Left kidney (tissue), 1 donor: ENCODE results near the gene NRL. TPM values are rescaled to one million over a fixed set of nuclear protein-coding genes. Genes with fewer than 3 reads are reported as not detected.

Experiments
- polyA plus RNA-seq: library from polyadenylated mRNA; unstranded; fragments of 120-200 nt; gene quantifications from one replicate; pipeline ENCODE4 v1.2.1, GENCODE V29; 2013; ENCODE audit not compliant: insufficient read length

The NRL gene
- polyA plus RNA-seq, 1 donor, result 2.6 TPM

Other genes starting within 250 kb of the NRL start
- 43.3 TPM for gene DHRS4, start 161.2 kb downstream of the NRL start, polyA plus RNA-seq
- gene DHRS4L2, start 126.0 kb downstream of the NRL start, polyA plus RNA-seq, result 39.6 TPM
- gene CARMIL3, start 62.9 kb downstream of the NRL start, polyA plus RNA-seq, result 2.4 TPM
- gene CPNE6, start 43.4 kb downstream of the NRL start, polyA plus RNA-seq, result 0.18 TPM
- 35.8 TPM for gene PCK2, start 20.6 kb downstream of the NRL start, polyA plus RNA-seq
- gene DCAF11, start 172 bp downstream of the NRL start, polyA plus RNA-seq, result 75.4 TPM
- 1.1 TPM for gene FITM1, start 15.7 kb upstream of the NRL start, polyA plus RNA-seq
- gene PSME1, start 21.2 kb upstream of the NRL start, polyA plus RNA-seq, result 191 TPM
- gene EMC9, start 26.6 kb upstream of the NRL start, polyA plus RNA-seq, result 19.2 TPM
- gene PSME2, start 31.7 kb upstream of the NRL start, polyA plus RNA-seq, result 158 TPM
- 57.5 TPM for gene RNF31, start 32.5 kb upstream of the NRL start, polyA plus RNA-seq
- 64.5 TPM for gene IRF9, start 46.3 kb upstream of the NRL start, polyA plus RNA-seq
- 88.7 TPM for gene REC8, start 57.1 kb upstream of the NRL start, polyA plus RNA-seq
- gene IPO4, start 73.9 kb upstream of the NRL start, polyA plus RNA-seq, result 35.6 TPM
- gene TM9SF1, start 80.5 kb upstream of the NRL start, polyA plus RNA-seq, result 39.7 TPM
- gene TSSK4, start 90.7 kb upstream of the NRL start, polyA plus RNA-seq, result 13.3 TPM
- gene CHMP4A, start 98.5 kb upstream of the NRL start, polyA plus RNA-seq, result 63.7 TPM
- gene MDP1, start 101.1 kb upstream of the NRL start, polyA plus RNA-seq, result 8.4 TPM
- gene NEDD8, start 117.4 kb upstream of the NRL start, polyA plus RNA-seq, result 231 TPM
- 121 TPM for gene GMPR2, start 118.0 kb upstream of the NRL start, polyA plus RNA-seq
- gene TINF2, start 127.7 kb upstream of the NRL start, polyA plus RNA-seq, result 62.4 TPM
- gene TGM1, start 148.2 kb upstream of the NRL start, polyA plus RNA-seq, result 2.3 TPM
- 18.8 TPM for gene RABGGTA, start 156.6 kb upstream of the NRL start, polyA plus RNA-seq
- gene DHRS1, start 184.8 kb upstream of the NRL start, polyA plus RNA-seq, result 48.9 TPM
- gene NOP9, start 184.9 kb upstream of the NRL start, polyA plus RNA-seq, result 29.0 TPM
- gene CIDEB, start 193.0 kb upstream of the NRL start, polyA plus RNA-seq, result 24.8 TPM
- 4.6 TPM for gene LTB4R2, start 195.2 kb upstream of the NRL start, polyA plus RNA-seq
- 6.7 TPM for gene LTB4R, start 196.6 kb upstream of the NRL start, polyA plus RNA-seq
- gene ADCY4, start 220.1 kb upstream of the NRL start, polyA plus RNA-seq, result 22.4 TPM
- 3.5 TPM for gene RIPK3, start 225.0 kb upstream of the NRL start, polyA plus RNA-seq